Stimulated activated CD4-positive, alpha-beta T cell treated with anti-CD3 and anti-CD28 coated beads, Interleukin-15, amount 100 ng/mL, for 1 hour (primary cell): ENCODE results near the gene UBASH3B.
A peak's percentile ranks its signal among the peaks of the same experiment; 100 is the strongest.

Source experiments
- DNase-seq, 2 donors: peaks; one replicate each; pipeline ENCODE4 v3.0.0-alpha.2; 2020; ENCODE audit warnings: low read depth in 1 of 2, low spot score in 1 of 2

UBASH3B gene

GRCh38 chr11:122673701-122674100 lies 18.2 kb downstream of the UBASH3B start:
- no peak for DNase-seq

DNA sequence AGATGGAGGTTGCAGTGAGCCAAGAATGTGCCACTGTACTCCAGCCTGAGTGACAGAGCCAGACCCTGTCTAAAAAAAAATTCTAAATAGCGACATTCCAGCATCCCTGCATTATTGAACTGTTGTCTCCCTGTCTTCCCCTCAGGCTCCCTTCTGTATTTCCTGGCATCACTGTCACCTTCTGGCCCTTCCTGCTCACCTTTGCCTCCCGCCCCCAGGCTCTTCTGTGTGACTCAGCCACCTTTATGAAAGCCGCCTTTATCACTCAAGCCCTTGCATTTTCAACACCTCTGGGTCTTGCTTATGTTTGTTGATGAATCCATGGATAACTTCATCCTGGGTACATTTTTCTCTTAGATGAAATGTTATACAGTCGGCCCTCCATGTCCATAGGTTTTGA lies 21.1 kb downstream of the UBASH3B start:
- DNase-seq = no peak

DNA sequence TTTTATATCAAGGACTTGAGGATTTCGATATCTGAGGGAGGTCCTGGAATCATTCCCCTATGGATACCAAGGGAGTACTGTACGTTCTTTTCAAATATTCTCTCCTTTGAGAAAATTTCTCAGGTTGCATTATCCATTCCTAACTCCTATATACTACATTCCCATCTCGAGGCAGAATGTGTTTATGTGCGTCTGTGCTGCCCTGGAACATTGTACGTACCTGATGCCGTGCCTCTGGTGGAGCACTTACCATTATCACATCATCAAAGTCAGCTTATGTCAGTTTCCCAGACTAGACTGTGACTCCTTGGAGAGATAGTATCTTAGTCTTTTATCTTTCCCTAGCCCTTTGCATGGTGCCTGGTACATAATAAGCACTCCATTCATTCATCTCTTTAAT lies 21.7 kb downstream of the UBASH3B start:
- no peak for DNase-seq

DNA sequence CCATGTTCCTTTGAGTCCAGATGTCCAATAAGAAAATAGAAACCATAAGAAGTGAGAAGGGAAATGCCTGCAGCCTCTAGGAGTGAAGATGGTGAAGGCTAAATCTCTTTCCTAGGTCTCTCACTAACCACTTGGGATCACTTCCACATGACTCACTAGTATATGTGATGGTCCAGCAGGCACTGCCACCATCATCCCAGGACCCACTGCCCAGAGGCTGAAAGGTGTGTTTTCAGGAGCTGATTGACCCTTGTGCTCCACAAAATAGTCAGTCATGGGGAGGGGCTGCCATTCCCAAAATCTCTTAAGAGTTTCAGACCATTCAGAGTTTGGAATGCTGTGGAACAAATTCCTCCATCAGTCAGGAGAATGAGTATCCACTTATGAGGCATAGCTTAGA lies 22.9 kb downstream of the UBASH3B start:
- DNase-seq = no peak

GRCh38 chr11:122679466-122679865 lies 23.9 kb downstream of the UBASH3B start:
- no peak for DNase-seq

DNA sequence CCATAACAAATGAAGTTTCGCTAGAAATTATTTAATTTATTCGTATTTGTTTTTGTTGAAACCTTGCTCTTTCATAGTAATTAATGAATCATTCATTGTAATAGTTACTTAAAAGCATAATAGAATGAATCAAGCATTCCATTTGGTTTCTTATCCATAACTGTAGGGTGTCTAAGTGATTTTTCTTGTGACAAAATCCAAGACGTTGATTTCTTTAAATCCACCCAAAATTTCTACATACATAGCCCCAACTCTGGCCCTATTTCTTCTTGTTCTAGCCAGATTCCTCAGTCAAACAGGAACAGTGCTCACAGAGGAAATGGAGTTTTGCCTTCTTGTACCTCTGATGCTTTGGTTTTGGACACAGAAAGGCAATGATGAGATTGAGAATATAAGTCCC lies 25.5 kb downstream of the UBASH3B start:
- no peak for DNase-seq

DNA sequence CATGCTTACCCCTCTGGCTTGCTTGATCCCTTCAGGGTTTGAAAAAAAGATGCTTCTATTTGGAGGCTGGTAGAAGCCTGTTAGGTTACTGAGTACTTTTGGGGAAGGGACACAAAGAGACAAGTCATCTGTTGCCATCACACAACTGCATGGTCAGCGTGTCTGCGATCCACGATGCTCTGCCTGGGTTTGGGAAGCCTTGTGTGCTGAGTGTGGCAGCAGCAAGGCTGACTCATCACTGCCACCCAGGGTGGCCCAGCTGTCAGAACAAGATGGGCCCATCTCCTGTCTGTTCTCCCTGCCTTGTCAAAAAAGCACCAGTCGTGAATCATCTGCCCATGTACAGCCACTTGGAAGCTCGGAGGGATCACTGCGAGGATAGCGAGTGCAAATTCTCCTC lies 26.2 kb downstream of the UBASH3B start:
- DNase-seq = no peak

DNA sequence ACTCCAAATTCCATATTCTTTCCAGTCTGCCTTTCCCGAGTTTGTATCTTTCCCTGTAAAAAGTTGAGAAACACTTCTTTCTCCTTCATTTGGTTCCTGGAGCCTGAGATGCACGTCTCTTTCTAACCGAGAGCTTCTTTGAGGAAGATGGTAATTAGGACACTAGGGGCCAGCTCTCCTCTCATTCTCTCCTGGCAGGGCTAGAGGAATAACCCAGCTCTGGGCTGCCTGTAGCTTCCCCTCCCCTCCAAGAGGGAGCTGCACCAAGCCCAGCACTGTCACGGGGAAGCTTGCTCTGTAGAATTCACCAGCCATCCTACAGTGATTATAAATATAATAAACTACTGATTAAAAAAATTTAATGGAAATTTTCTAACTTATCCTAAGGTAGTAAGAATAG lies 26.9 kb downstream of the UBASH3B start:
- no peak for DNase-seq

GRCh38 chr11:122685041-122685440 lies 29.5 kb downstream of the UBASH3B start:
- no peak for DNase-seq

GRCh38 chr11:122686111-122686510 lies 30.6 kb downstream of the UBASH3B start:
- no peak for DNase-seq

- no peak for DNase-seq
Measured at GRCh38 chr11:122690384-122690783, 34.9 kb downstream of the UBASH3B start.

DNA sequence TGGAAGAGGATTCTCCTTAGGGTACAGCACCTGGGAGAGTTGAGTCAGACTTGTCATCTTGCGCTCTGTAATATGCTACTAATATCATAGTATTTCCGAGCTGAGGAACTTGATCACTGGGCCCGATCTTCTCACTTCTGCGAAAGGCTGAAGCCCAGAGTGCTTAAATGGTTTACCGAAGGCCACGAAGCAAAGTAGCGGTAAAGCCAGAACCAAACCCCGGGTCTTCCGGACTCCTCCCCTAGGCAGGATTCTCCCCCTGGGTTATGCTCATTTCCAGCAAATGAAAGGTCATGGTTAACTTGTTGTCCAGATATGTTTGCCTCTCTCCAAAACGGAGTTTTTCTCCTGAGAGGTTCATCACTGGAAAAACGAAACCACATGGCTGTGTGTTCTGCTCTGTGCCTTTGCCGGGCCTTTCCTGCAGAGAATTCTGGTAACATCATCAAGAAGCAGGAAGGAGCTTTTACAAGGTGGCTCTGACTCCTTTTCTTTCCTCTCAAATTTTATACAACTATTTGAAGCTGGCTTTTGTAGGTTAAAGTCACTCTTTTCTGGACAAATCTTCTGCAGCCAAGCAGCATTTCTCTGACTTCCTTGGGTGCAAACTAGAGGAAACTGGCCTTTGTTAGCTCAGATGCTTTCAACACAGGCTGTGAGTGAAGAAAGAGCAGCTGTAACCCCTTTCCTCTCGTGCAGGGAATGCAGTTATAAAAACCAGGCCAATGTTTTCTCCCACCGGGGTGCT lies 35.5 kb downstream of the UBASH3B start:
- DNase-seq = no peak

- DNase-seq = no peak
Measured at GRCh38 chr11:122691549-122692150, 36.1 kb downstream of the UBASH3B start.

DNA sequence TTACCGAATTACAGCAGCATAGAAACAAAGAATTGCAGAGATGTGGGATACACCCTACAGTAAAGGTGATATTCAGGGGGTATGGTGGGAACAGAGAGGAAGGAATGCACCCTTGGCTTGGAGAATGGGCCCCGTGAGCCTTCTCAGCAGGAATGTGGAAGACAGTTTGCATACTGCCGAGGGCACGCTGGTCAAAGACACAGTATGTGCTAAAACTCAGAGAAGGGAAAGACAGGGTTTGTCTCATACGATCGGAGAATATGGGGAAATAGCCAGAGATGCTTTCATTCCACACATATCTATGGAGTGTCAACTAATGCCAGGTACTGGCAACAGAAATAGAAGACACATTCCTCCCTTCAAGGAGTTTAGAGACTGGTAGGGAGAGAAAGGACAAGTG lies 36.9 kb downstream of the UBASH3B start:
- DNase-seq = no peak

GRCh38 chr11:122695076-122695615 lies 39.6 kb downstream of the UBASH3B start:
- no peak for DNase-seq

- peak; percentile 40 to 42 for DNase-seq
Measured at GRCh38 chr11:122696662-122697061, 41.1 kb downstream of the UBASH3B start.

DNA sequence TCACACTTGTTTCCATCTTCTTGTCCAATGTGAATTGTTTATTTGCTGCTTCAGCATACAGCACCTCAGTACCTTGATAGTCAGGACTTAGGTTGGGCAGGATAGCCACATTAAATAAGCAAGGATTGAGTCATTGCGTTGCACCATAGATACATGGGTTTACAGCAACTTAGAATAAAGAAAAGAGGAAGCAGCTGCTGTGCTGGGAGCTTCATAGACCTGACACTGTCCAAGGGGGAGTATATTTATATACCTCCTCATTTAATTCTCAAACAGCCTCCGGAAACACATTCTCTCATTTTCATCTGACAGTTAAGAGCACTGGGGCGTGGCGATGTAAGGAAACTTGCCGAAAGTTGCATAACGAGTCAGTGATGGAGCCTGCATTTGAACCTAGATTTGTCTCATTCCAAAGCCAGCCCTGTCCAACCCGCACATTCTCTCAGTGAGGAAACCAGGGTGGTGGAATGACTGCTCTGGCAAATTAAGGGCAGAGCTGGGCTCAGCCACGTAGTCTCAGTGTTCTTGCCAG lies 42.2 kb downstream of the UBASH3B start:
- DNase-seq = no peak

- no peak for DNase-seq
Measured at GRCh38 chr11:122698392-122698791, 42.9 kb downstream of the UBASH3B start.

DNA sequence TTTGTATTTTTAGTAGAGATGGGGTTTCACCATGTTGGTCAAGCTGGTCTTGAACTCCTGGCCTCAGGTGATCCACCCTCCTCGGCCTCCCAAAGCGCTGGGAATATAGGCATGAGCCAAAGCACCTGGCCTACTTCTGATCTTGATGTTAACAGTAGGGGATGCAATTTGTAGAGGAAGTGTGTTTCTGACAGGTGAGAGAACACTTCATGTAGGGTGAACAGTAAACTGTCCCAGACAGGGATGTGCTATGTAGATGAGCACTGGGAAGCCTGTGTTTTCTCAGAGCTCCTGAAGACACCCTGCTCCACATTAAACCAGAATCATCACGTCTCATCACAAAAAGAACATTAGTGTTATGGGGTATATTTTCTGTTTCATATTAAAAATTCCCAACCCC lies 45.1 kb downstream of the UBASH3B start:
- DNase-seq = no peak

DNA sequence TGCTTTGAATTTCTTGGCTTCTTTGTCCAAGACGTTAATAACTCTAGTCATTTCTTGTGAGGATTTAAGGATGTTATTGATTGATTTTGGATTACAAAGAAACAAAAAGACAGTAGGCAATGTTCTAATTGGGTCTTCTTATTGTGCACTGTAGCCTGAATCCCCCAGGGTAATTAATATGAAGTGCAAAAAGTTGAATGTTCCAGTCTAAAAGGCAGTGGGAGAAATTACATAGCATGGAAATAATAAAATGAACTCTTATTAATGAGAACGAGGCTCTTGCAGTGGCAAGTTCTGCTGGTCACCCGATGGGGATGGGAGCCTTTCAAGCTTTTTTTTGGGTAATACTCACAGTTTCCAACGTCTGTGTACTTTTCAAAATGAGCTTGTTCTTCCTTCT lies 45.6 kb downstream of the UBASH3B start:
- DNase-seq = no peak

DNA sequence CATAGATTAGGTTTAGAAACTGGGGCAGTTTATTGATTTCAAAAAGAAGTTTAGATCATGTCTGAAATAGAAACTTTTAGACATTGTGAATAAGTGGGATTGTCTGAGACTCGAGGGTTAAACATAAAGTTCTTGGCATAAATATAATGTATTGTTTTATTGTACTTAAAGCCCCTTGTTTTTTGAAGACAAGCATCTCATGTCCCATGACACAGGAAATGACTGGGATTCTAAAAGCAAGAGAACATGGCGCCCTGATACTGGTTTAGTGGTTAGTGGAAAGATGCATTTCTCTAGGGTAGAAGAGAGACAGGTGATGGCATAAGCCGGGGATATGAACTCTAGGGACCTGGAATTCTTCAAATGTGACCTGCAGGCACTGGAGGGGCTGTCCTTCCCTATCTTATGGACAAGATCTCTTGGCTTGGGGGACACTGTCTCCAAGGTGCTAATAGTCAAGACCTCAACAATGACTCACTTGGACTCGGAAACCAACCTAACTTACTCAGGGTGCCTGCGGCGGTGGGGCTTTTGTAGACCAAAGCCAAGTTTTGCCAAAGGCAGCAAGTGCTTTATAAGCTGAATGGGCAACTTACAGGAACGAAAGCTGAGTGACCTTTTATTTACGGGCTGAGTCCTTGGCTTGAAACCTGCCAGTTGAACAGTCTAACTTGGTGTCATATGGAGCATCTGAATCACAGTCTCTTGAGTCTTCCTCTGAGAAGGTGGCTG lies 48.2 kb downstream of the UBASH3B start:
- no peak for DNase-seq

GRCh38 chr11:122705396-122705795 lies 49.9 kb downstream of the UBASH3B start:
- DNase-seq = no peak
